Measurements from ENCODE around the gene DEDD2. TPM values are rescaled to one million over a fixed set of nuclear protein-coding genes. Genes with fewer than 3 reads are reported as not detected.

The DEDD2 gene
- total RNA-seq, 2 donors from 2014 or later = 20.5 to 42.2 TPM

DNA sequence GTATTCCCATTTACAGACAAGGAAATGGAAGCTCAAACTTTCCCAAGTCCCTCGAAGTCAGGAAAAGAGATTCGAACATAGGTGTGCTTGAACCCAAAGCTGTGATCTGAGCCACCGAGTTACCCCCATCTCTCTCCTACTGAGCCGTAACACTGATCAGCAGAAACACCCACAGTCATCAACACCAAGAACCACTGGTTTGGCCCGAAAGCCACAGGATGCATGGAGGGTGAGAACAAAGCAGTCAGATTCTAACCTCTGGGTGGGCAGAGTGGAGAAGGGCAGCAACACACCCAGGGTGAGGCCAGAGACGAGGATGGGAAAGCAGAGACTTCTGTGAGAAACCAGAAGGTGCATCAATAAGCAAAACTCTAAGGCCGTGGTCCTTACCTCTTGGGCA is 57.5 kb downstream of the DEDD2 start:
- intact Hi-C loops (cut with DNase I, micrococcal nuclease) = no loop called here
- DNase-seq (no peak), ATAC-seq (no peak)

DNA sequence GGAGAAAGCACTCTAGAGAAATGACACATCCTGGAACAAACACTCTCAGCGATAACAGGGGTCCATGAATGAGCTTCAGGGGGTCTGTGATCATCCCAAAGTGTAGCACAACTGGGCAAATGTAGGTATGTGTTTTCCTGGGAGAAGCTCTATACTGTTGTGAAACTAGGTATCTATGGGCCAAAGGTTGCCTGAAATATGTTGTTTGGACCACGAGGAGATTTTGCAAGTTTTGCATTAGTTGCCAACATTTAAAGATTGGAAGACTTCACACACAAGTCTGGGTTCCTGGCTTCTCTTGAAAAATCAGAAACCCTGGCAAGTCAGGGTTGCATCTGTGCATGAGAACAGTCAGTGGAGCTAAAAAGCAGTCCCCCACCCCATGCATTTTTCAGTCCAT is 58.6 kb downstream of the DEDD2 start:
- intact Hi-C loops (cut with DNase I, micrococcal nuclease) = no loop called here
- ATAC-seq = no peak
- no peak for DNase-seq

DNA sequence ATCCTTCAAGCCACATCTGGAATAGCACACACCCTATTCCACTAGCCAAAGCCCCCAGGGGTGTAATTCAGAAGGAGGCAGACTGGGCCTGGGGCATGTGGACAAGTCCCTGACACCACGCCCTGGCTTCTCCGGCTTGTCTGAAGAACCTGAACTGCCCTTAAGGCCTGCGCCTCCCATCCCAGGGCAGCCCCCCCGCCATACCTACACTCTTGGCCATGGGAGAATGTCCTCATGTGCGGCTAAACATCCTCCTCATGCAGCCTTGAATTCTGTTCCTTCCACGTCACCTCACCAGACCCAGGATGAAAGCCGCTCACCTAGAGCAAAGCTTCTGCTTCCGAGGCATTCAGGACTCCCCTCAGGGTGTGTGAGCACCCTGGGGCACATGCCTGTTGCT is 60.9 kb downstream of the DEDD2 start:
- intact Hi-C loops (cut with DNase I, micrococcal nuclease) = no loop called here
- ATAC-seq (no peak), DNase-seq (no peak)

DNA sequence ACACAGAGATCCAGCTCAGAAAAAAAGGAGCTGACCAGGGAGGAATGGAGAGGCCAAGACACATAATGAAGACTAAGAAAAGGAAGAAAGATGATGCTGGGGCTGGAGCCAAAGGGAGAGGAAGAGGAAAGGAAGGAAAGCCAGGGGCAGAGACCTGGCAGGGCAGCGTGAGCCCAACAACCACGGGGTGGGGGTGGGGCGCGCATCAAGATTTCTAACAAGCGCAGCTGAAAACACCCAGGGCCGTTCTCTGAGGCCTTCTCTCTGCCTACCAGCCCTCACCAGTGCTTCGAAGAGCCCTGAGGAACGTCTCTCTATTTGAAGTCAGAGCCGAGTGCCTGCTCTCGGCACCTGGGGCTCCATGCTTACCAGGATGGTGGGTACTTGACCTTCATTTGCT is 61.7 kb downstream of the DEDD2 start:
- DNase-seq (no peak), ATAC-seq (no peak)
- intact Hi-C loops (cut with DNase I, micrococcal nuclease) = no loop called here

DNA sequence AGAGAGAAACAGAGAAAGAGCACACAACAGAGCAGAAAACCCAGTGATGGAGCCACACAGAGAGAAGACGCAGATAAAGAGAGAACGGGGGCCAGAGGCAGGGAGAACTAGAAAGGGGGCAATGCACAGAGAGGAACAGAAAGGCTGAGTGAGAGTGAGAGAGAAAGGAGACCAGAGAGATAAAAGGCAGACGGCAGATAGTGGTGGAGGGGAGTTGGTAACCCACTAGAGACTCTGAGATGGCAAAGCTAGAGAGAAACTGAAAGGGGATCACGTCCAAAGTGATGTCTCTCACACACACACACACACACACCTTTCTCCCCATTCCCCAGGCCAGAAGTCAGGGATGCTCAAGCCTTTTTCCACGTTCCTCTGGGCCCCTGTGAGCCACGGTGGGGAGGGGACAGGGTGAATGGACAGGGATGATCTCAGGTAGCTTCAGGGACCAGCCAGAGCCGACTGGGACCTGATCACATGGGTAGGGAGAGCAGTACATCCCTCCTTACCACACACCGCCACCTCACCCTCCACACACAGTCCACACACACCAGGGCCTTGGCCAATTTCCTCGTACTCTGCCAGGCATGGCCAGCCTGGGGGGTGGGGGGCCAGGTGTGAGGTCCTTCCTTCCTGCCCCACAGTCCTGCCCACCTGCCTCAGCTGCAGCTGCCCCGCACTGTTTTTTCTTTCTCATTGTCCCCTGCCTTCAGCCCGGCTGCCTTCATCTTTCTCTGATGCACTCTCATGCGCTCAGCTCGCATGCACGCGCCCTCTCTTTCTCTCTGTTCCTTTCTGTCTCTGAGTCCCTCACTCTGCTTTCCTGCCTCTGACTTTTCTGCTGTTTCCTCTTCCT is 62.8 kb downstream of the DEDD2 start:
- DNase-seq = no peak
- no peak for ATAC-seq
- intact Hi-C loops (cut with DNase I, micrococcal nuclease) = no loop called here

DNA sequence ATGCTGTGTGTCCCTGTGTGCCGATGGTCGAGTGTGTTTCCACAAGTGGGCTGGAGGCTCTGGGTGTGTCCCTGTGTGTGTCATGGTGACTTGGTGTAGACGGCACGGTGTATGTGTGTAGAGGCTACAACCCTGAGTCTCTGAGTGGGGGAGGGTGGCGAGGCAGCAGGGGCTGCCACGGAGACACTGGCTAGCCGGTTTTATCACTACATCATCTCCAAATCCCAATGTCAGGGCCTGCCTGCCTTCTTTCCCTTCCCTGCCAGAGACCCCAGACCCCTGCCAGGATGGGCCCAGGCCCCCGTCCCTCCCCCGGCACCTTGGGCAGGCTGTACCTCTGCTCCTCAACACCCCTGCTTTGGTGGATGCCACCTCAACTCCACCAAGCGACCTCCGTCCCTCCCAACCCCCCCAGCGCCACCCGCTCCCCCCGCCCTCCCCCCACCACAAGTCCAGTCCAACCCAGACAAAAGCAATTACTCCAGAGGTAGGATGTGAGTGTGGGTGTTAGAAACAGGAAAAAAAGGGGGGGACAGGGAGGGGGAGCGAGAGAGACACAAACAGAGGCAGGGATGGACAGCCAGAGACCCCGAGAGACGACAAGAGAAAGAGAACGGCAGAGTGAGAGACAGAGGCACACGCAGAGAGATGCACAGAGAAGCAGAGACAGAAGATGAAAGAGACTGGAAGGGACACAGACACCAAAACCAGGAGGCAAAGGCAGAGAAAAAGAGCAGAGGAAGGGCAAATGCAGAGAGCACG is 63.6 kb downstream of the DEDD2 start:
- ATAC-seq = no peak
- intact Hi-C loops (cut with DNase I, micrococcal nuclease) = no loop called here

DNA sequence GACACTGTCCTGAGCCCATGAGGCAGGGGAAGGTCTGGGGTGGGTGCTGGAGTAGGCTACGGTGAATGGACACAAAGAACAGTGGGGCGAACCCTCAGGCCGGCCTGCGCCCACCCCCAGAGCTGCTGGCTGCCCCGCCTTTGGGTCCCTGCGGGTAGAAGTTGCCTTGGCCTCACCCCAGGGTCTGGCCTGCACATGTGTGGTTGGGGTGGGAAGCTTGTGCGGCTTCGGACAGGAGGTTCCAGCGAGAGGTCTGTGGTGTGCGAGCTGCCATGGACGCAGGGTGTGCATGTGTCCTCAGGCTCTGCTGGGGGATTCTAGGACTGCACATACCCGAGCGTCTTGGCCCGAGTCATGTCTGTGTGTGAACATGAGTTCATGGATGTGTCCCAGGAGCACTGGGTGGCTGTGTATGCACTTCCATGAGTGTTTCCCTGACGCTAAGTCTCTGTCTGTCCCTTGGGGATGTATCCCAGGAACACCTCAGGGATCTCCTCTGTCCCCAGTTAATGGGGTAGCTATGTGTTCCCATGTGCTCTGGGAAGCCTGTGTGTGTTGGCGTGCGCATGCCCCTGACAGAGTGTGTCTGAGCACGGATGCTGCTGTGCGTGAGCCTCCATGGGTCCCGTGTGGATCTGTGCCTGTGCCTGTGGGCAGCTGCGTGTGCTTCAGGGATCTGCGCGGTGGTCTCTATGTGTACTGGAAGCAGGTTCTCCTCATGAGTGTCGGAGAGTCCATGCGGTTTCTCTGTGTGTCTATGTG is 64.4 kb downstream of the DEDD2 start:
- ATAC-seq (no peak), DNase-seq (no peak)
- intact Hi-C loops (cut with DNase I, micrococcal nuclease) = no loop called here

More for the DNA sequence above, 63.6 kb downstream of the DEDD2 start:
- no peak for DNase-seq

DNA sequence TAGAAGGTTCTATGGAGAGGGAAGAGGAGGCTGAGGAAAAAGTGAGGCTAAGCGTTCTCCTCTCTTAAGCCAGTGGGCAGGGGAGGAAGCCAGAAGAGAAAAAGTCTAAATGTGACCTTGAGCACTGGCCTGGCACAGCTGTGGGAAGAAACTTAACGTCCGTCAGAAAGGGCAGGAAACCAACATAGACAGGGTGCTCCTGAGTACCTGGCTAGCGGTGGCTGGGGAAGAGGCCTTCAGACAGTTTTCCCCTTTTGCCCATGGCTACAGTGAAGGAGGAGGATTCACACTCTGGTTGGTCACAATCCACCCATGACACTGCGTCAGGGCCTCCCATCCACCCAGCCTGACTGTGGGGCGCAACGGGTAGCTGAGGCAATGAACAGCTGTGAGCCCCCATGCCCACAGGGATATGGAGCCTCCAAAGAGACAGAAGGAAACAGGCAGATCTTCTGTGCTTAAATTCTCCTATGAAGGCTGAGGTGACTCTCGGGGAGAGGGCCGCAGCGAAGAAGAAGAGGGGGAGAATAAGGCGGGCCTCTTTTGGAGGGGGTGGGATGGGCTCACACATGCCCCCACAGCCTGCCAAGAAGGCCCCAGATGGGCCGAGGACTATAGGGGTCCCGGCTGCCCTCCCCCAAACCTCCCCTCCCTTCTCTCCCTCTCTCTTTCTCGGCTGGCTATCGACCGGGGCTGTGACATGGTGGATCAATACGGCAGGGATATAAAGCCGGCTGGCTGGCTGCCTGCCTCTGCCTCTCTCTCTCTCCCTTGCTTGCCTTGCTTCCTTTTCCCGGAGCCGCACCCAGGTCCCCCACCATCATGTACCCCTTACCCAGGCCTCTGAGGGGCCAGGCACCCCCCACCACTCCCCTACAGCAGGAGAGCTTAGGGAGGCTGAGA is 65.4 kb downstream of the DEDD2 start:
- ATAC-seq (no peak), DNase-seq (no peak)
- intact Hi-C loops (cut with DNase I, micrococcal nuclease) = no loop called here

DNA sequence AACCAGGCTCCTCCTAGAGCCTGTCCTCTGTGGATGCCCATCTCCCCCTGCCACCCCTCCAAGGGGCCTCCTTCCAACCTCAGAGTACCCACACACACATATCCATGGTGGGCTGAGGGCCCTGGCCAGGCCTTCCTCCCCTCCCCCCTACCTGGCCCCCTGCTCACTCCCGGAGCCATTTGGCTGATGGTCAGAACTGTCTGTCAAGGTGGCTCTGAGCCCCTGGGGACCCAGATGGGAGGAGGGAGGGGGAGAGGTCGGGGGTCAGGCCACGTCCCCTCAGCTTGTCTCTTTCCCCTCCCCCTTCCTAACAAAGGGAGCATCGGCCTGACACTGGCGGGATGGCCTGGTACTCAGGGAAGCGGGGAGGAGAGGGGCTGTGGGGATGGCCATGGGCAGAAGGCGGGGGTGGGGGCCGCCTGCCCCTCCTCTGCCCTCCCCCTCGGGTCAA is 66.5 kb downstream of the DEDD2 start:
- intact Hi-C loops (cut with DNase I, micrococcal nuclease) = no loop called here
- ATAC-seq (no peak), DNase-seq (no peak)

DNA sequence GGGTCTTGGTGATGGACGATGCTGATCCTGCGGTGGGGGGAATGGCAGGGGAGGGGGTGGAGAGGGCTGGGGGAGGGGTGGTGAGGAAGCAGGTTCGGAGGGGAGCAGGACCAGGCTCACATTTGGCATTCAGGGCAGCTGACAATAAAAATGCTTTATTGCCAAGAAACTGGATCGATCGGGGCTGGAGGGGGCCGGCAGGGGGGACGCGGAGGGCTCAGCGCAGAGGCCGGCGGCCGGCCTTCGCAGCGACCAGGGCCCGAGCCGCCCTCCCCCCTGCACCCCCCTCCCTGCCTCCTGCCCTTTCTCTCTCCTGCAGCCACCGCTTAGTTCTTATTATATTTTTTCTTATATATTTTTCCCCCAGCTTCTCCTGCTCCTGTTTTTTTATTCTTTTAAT is 67.1 kb downstream of the DEDD2 start:
- intact Hi-C loops (cut with DNase I, micrococcal nuclease) = no loop called here
- no peak for ATAC-seq
- DNase-seq = no peak

DNA sequence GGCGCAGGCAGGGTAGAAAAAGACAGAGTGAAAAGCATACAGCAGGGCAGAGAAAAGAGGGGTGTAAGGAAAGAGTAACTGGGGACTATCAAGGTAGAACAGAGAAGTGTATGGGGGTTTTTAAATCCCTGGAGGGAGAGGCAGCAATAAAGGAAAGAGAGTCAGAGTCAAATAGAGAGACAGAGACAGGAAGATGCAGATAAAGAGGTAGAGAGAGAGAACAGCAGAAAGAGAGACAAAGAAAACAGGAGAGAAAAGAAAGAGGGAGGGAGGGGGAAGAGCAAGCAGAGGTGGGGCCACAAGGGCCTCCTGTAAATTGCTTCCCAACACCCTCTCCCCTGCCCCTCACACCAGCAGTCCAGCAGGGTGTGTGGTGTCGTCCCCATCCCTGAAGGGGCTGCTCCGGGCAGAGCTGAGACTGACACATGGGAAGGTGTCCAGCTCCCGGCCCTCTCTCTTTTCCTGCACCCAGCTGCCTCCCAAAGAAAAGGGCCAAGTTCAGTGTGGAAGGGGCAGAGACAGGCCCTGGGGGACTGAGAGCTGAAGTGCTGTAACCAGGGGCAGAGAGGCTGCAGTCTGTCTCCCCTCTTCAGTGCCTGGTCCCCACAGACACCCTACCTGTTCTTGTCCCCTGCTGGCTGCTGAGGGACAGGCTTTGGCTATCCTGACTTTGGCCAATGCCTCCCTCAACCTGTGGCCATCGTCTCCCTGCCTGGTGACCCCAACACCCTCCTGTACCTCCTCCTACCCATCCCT is 67.9 kb downstream of the DEDD2 start:
- DNase-seq = no peak
- no peak for ATAC-seq
- intact Hi-C loops (cut with DNase I, micrococcal nuclease) = no loop called here

Other genes starting within 250 kb of the DEDD2 start
- gene ATP1A3, start 223.4 kb downstream of the DEDD2 start, total RNA-seq = 1 to 10 TPM; 1.2 to 1.6 TPM
- 1 to 10 TPM; 1.0 to 2.6 TPM for gene GRIK5, start 147.5 kb downstream of the DEDD2 start, total RNA-seq
- 10 to 100 TPM; 11.0 to 14.0 TPM for gene ZNF574, start 141.5 kb downstream of the DEDD2 start, total RNA-seq
- 1 to 10 TPM; 1.5 to 3.8 TPM for gene POU2F2, start 85.2 kb downstream of the DEDD2 start, total RNA-seq
- gene ZNF526, start 2.6 kb upstream of the DEDD2 start, total RNA-seq = 1 to 10 TPM; 8.1 to 8.7 TPM
- 10 to 100 TPM; 40.9 to 43.3 TPM for gene GSK3A, start 24.9 kb upstream of the DEDD2 start, total RNA-seq
- 10 to 100 TPM; 40.8 to 50.1 TPM for gene ERF, start 37.5 kb upstream of the DEDD2 start, total RNA-seq
- 10 to 100 TPM; 43.0 to 47.9 TPM for gene CIC, start 51.6 kb upstream of the DEDD2 start, total RNA-seq
- gene PRR19, start 84.5 kb upstream of the DEDD2 start, total RNA-seq = under 1 TPM; 0.49 to 0.50 TPM
- 10 to 100 TPM; 25.9 to 40.5 TPM for gene PAFAH1B3, start 84.9 kb upstream of the DEDD2 start, total RNA-seq
- under 1 TPM; 0.21 to 0.25 TPM for gene TMEM145, start 95.6 kb upstream of the DEDD2 start, total RNA-seq
- 10 to 100 TPM; 21.4 to 21.5 TPM for gene MEGF8, start 108.0 kb upstream of the DEDD2 start, total RNA-seq
- 1 to 10 TPM; 4.2 to 5.4 TPM for gene CNFN, start 172.6 kb upstream of the DEDD2 start, total RNA-seq
- 1 to 10 TPM; 7.1 to 9.7 TPM for gene LIPE, start 209.7 kb upstream of the DEDD2 start, total RNA-seq
- gene CXCL17, start 225.3 kb upstream of the DEDD2 start, total RNA-seq = not detected